CD1c-positive myeloid dendritic cell (primary cell): Measurements from ENCODE around the gene IGF1.

Experiments
- DNase-seq: peaks from one replicate; pipeline ENCODE4 v3.0.0-alpha.2; 2016; ENCODE audit errors: extremely low spot score

Gene IGF1

DNA sequence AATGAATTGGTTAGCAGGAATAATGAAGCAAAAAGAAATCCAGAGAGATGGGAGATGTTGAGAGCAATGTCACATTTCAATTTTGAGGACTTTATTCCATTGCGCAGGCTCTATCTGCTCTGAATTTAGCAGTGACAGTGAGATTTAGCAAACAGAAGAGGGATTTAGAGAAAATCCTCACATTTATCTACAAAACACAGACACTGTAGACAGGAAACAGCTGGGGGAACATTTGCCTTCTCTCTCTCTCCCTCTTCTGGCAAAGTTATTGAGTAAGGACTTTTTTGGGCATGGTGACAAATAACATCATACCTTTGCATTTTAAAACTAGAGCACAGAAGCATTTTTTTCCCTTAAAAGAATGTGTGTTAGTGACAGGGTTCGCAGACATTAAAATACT lies at the start of gene IGF1:
Gene IGF1 (minus strand): TSS at position 158 of the 400 bp plus-strand sequence. CDS start 182 bp downstream, outside the sequence.
- no peak for DNase-seq

DNA sequence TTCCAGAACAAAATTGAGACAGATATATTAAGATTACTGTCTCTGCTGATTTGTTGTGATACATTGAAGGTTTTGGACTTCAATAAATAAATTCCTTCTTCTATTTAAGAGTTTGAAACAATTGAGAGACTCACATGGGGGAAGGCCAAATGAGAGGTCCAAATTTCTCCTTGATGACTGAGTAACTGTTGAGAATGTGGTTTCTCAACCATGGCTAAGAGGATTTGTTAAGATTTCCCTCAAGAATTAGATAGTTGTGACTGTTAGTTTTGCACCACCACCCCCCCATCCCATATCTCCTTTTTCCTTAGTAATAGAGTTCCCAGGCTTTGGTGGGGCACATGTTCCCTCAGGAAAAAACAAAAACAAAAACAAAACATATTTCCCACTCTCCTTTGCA lies 47.7 kb upstream of the IGF1 start:
- no peak for DNase-seq

DNA sequence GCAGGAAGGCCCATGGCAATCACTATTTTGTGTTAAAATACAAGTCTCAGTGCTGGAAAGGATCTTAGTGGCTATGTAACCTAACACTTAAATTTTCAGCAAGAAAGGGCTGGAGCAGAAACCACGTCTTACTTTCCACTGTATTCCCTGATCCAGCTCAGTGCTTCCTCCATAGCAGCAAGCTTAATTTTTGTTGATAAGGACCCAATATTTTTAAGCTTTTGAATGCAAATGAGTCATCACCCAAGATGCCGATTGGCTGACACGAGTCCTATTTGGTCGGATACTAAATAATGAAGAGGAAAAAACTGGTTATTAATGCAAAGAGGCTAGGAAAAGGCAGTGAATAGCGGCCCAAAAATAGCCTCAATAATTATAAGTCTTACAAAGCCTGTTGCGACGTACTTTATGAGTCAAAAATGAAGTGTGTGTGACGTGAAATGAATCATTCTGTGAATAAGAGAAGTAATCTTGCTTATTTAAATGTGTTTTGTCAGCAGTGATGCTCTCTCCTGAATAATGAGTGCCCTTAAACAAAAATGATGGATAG lies 46.9 kb upstream of the IGF1 start:
- peak; percentile 48 for DNase-seq

DNA sequence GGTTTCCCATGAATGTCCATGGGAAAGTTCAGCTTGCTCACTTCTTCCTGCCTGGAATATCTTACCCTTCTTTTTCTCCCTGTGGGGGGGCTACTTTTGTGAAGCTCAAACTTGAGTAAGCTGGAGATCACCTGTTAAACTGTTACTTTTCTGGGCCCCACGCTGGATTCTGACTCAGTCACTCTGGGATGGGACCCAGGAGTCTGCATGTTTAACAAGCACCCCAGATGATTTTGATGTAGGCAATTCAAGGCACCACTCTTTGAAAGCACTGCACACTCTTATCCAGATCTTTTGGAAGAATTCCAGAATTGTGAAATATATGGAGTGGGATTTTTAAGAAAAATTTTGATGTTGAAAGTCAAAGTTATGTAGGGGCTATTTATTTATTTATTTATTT lies 46.3 kb upstream of the IGF1 start:
- no peak for DNase-seq

DNA sequence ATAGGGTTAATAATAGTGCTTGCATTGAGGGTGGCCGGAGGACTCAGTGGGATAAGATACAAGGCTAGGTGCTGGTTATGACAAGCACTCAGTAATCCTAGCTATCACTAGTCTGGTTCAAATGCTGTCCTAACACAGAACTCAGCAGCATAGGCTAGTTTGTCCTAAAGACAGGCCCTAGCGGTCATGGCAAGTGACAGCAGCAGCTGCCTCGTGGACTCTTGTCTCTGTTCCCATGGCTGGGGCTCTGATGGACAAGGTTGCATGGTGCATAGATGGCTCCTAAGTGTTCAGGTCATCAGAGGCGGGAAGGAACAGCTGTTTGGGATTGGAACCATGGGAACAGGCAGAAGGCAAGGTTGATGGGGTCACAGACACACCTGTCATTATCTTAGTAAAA lies 42.4 kb upstream of the IGF1 start:
- DNase-seq = no peak

DNA sequence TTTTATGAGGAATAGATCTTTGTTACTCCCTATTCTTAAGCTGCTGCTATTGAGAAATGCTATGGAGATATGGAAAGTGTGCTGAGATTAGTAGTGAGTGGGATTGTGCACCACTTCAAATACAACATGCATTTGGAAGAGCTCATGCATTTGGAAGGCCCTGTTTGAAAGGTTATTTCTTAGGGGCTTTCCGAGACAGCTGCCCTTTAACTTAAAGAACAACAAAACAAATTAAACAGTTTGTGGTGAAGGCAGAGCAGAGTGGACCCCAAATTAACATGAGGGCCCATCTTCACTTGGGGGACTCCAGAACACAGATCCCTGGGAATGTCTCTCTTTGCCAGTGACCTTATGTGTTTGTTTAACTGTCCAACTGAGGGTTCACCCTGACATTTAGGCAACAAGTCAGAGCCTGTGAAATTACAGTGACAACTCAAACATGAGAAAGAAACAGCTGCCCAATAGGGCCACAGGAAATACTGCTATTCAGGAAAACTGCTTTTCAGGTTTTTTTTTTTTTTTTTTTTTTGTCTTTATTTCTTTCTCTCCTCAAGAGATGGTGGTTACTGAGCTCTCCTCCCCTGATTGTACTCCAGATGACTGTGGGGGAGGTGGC lies 41.4 kb upstream of the IGF1 start:
- no peak for DNase-seq

DNA sequence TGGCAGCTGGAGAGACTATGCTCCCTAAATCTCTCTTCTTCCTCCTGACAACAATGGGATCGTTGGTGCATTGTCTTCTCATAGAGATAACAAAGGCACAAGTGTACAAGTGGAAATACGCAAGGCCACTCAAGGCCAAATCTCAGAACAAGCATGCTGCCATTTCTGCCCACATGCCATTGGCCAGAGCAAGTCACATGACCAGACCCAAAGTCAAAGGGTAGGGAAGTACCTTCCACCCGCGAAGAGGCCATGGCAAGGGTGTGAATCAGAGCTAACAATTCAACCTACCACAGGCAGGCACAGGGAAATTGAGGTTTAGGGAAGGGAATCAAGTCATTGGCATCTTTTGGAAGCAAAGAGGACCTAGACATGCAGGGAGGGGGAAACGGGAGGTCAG lies 38.5 kb upstream of the IGF1 start:
- DNase-seq = no peak

DNA sequence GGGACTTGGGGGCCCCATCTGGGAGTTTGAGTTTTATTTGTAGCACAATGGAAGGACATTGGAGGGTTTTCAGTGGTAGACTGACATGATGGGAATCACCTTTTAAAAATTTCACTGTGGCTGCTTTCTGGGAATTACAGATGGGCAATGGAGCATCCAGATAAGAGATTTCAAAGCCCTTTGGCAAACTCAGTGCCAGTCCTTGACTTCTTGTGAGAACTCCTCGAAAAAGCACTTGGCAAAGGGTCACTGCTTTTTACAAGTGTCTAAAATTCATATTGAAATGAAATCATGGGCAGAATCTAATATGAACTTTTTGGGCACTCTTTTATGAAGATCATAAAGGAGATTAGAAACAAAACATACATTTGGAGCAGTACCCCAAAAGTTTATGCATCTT lies 34.3 kb upstream of the IGF1 start:
- no peak for DNase-seq

DNA sequence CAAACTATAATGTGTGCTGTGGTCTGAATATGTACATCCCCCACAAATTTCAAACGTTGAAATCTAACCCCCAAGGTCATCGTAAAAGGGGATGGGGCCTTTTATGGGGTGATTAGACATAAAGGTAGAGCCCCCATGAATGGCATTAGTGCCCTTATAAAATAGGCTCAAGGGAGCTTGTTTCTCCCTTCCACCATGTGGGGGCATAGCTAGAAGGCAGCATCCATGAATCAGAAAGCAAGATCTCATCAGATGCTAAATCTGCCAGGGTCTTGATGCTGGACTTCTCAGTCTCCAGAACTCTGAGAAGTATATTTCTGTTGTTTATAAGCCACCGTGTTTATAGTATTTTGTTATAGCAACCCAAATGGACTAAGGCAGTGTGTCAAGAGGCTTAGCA lies 33.4 kb upstream of the IGF1 start:
- DNase-seq = no peak

DNA sequence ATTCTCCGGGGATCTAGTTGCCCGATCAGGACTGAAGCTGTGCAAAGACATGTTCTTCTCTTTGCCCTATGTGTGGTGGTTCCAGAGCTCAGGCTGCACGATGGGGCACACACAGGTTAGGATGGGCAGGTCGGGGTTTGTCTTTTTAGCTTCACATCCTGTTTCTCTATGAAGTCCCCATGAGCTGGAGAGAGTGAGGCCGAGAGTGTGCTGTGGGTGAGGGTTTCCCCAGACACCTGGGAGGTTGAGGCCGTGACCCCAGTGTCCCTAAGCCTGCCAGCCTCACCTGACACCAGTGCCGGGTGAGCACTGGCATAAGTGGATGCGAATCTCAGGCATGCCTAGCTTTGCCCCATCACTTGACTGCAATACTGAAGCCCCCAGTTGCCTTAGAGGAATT lies 32.9 kb upstream of the IGF1 start:
- DNase-seq = no peak

DNA sequence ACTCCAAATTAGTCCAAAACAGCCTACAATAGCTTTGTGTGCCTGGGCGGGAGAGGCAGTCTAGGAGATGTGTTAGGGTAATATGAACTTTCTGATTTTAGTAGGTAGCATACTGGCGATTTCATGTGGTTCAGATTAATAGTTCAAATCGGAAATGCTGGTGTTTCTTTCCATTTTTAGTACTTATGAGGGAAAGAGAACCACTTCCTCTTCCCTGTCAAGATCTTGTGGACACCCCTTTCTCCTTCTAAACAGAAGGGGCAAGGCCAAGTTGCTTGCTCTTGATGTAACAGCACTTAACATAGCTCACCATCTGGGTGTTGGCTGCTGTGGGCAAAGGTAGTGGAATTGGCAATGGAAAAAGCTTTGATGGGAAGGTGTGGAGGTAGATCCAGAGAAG lies 32.2 kb upstream of the IGF1 start:
- DNase-seq = no peak

DNA sequence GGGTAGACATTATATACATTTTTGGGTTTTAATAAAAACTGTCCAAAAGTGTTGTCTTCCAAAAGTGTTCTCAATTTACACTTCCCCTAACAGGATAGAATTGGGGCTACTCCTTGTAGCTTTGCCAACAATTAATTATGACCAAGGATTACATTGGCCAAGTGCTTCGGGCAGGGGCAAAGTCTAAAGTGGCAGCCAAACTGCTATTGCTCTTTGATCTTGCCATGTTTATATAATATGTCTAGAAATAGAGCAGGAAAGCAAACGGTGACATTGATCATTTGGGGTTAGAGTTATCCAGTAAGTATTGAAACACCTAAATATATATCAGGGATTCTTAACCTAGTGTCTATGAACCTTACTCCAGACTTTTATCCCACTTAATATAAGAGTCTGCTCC lies 31.2 kb upstream of the IGF1 start:
- no peak for DNase-seq

DNA sequence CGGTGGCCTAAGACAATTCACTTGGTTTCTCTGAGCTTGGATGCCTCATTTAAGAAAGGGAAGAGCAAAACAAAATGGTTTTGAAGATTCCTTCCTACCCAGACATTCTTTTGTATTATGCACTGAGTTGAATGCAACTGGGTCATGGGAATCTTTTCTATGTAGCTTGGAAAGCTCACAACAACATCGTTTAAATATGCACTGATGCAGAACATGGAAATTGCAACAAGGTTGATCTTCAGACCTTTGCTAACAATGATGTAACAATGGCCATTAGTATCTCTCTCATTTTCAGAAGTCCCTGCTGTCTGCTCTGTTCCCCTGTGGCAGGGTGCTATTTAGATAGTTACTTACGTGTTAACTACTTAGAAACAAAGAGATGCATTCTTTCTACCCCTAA lies 30.1 kb upstream of the IGF1 start:
- DNase-seq = no peak

DNA sequence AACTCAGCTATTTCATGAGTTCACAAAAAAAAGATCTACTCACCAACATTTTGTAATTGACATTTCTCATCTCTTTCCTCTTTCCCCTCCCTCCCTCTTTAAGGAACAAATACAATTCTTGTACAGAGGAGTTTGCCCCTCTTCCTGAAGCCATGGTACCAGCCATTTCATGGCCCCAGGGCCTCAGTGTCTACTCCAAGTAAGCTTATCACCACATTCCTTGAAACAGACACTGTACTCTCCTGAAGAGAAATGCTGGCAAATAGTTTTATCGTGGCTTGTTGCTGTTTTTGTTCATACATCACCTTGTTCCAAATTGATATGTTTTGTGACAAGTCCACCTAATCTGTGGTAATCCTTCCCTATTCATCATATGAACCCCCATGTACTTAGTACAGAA lies 29.7 kb upstream of the IGF1 start:
- no peak for DNase-seq

DNA sequence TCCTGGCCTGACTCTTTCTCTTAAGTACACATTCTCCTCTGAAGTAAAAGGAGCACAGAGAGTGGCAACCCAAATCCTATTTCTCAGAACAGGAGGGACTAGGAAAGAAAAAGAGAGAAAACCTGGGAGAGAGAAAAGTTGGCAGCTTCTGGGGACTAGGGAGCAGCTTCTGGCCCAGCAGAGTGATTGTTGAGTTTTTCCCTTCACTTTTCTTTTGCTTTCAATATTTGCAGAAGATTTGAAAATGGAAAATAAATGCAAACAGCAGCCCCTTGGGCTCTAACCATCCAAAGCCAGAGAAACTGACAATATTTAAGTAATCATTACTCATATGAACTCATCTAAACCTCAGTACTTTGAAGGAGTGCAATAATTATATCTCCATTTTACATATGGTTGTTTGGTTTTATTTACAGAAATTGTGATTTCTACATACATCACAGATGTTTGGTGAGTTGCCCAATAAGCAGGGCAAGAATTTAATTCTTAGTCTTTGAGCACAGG lies 28.8 kb upstream of the IGF1 start:
- no peak for DNase-seq

DNA sequence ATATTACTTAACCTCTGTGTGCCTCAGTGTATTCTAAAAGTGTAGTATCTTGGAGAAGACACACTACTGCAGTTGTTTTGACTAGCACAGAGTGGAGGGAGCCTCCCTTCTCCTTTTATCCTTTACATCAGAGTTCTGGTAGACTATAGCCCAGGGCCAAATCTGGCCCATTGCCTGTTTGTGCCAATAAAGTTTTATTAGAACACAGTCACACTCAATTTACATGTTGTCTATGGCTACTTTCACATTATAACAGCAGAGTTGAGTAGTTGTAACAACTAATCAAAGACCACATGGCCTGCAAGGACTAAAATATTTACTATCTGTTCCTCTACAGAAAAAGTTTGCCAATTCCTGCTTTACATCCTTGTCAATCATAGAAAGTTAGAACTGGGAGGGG lies 27.7 kb upstream of the IGF1 start:
- no peak for DNase-seq

DNA sequence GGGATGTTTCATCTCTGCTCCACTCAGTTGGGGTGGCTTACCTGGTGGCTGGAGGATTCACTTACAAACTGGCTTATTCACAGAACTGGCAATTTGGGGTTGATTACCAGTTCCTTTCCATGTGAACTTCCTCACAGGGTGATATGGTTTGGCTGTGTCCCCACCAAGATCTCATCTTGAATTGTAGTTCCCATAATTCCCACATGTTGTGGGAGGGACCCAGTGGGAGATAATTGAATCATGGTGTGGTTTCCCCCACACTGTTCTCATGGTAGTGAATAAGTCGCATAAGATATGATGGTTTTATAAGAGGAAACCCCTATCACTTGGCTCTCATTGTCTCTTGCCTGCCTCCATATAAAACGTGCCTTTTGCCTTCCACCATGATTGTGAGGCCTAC lies 26.9 kb upstream of the IGF1 start:
- DNase-seq = no peak

DNA sequence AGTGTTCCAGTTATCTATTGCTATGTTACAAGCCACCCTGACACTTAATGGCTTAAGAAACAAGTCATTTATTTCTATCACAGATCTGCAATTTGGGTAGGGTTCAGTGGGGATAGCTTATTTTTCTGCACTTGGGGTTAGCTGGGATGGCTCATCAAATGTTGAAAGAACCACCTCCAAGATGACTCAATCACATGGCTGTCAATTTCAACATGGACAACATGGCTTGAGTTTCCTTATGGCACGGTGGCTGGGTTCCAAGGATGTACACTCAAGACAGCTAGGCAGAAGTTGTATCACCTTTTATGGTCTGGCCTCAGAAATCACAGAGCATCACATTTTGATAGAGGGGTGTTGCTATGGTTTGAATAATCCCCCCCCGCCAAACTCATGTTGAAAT lies 24.5 kb upstream of the IGF1 start:
- DNase-seq = peak; percentile 55

DNA sequence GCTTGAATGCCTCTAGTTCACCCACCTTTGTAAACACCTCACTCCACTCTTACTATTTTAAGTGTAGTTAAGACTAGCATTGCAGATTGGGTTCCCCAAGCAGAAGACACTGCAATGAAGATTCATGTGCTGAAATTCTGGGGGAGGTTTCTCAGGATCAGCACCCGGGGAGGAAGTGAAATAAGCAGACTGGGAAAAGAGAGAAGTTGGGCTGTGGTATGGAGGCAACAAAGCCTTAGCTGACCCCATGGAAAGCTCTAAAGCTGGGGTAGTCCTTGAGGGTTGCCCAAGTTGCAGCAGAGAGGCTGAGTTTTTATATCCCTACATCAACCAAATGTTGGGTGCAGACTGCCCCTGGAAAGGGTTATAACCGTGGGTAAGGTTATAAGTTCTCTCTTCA lies 23.9 kb upstream of the IGF1 start:
- peak; percentile 81 for DNase-seq

DNA sequence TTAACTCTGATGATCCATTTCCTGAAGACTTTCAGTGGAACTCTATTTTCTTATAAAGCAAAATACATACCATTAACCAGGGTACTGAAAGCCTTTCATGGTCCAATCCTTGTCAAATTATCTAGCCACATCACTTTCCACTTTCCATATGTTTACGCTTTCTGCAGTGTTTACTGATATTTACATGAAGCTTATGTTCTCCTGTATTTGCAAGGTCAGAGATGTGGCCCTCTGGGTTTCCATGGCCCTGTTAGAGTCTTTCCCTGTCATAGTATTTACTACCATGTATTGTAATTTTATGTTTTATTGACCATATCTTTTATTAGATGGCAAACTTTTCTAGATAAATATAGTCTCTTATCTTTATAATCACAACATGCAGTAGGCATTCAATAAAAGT lies 23.5 kb upstream of the IGF1 start:
- DNase-seq = no peak

DNA sequence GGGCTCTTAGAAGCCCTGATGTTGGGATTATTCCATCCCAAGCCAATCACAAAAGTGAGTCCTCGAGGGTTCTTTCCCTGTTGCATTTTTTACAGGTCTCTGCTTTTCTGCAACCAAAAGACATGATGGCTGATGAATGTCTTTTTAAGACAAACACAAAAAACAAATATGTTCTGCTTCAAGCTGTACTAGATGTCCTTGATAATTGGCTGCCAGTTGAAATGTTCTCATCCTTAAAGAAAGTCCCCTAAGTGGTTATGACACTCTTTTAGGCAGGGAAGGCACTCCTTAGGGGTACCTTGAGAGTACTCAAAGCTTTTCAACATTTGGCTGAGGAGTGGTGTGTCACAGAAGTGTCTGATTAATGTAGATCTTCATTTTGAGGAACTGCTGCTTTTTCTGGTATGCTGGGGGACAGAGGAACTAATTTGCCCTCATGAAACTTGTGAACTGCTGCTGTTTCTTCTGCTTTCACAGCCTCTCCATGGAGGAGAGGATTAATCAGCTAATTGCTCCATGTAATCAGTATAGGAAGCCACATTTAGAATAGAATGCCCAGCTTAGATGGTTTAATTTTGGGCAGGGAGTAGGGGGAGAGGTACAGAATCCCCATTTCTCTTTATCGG lies 22.8 kb upstream of the IGF1 start:
- DNase-seq = peak; percentile 82

DNA sequence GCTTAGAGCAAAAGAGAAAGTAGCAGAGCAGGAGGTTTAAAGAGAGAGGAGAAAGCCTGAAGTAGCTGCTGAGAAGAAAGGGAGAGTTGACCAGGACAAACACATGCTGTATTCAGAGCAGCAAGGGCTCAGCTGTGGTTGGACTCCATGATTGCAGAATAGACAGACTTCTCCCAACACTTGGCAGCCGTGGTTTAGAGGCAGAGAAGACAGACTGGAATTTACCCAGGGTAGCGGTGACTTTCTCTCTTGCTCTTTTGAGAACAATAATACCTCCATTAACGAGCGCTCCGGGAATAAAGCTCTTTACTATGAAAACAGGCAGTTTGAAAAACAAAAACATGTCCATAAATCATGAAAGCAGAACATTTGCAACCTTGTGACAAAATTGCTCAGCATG lies 21.4 kb upstream of the IGF1 start:
- DNase-seq = no peak

DNA sequence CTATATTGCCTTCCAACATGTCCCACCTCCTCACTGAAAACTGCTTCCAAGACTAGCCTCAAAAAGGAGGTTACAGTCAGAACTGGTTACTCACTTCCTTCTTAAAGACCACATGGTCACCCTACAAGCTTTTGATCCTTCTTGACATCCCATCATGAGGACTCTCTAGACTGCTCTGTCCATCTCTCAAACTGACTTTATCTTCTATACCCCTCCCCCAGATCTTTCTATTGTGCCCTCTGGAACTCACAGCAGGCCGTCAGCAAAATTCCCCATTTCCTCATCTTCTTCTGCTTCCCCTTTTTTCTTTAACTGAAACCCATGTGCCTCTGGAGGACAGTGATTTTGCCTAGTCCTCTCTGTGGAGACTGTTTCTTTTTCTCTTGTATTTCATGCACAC lies 18.1 kb upstream of the IGF1 start:
- peak; percentile 75 for DNase-seq

DNA sequence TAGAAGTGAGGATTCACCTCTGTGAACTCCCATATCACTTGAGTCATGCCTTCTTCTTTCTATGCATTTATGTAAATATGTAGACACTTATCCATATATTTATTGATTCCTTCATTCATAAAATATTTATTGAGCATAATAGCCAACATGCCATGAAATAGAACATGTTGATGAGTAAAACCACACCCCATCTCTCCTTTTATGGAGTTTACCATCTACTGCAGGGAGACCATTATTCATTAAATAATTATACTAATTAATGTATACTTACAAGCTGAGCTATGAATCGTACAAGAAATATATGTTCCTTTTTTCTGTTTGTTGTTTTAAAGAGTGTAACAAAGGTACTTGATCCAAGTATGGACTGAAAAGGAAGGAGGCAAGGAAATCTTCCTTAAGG lies 17.4 kb upstream of the IGF1 start:
- no peak for DNase-seq
